Measurements from ENCODE around the gene CUBN.

CUBN gene

DNA sequence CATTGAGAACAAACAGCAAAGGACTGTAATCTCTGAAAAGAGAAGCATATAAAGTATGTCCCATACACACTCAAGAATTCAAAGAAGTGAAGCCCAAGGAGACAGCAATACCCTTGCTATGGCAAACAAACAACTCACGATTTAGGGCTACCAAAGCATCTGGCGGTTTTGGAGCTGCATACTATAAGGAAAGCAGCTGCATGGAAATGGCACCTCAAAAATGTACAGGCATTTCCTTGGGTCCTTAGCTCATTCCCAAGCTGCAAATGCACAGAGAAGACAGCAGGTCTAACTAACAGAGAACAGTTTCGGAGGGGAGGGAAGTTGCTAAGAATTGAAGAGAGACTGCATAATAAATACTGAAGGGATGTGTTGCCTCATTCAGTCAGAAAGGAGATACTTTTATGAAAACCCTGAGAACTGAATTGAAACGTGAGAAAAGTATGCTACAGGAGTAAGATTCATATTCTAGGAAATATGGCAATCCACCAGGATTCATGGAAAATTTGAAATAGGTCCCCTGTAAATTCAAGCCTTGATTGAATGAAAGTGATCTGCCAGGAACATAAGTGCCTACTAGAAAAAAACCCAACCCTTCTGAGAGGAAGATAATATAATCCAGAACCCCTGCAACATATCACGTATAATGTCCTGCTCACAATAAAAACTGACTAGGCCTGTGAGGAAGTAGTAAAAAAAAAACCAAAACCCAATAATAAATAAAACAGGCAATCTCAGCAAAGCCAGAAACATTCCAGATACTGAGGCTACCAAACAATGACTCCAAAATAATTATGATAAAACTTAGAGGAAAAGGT, 36.4 kb downstream of the CUBN start:
- H3K27me3 ChIP-seq (ENCODE audit: insufficient read depth, low read depth, severe bottlenecking): no peaks in the 10 kb centered on the region
- no peak for DNase-seq
- no peaks in the 10 kb centered on the region for H3K9me3 ChIP-seq (ENCODE audit: severe bottlenecking)
- H3K27ac ChIP-seq: no peak overlapping the region
- no peaks in the 10 kb centered on the region for H3K36me3 ChIP-seq
- H3K4me3 ChIP-seq (ENCODE audit: low read depth, low read length): no peak overlapping the region
- TF ChIP-seq, protein P1, sequence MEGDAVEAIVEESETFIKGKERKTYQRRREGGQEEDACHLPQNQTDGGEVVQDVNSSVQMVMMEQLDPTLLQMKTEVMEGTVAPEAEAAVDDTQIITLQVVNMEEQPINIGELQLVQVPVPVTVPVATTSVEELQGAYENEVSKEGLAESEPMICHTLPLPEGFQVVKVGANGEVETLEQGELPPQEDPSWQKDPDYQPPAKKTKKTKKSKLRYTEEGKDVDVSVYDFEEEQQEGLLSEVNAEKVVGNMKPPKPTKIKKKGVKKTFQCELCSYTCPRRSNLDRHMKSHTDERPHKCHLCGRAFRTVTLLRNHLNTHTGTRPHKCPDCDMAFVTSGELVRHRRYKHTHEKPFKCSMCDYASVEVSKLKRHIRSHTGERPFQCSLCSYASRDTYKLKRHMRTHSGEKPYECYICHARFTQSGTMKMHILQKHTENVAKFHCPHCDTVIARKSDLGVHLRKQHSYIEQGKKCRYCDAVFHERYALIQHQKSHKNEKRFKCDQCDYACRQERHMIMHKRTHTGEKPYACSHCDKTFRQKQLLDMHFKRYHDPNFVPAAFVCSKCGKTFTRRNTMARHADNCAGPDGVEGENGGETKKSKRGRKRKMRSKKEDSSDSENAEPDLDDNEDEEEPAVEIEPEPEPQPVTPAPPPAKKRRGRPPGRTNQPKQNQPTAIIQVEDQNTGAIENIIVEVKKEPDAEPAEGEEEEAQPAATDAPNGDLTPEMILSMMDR (IDR thresholded peaks at IDR 0.05; ENCODE audit: low read depth, low read length): no peak

DNA sequence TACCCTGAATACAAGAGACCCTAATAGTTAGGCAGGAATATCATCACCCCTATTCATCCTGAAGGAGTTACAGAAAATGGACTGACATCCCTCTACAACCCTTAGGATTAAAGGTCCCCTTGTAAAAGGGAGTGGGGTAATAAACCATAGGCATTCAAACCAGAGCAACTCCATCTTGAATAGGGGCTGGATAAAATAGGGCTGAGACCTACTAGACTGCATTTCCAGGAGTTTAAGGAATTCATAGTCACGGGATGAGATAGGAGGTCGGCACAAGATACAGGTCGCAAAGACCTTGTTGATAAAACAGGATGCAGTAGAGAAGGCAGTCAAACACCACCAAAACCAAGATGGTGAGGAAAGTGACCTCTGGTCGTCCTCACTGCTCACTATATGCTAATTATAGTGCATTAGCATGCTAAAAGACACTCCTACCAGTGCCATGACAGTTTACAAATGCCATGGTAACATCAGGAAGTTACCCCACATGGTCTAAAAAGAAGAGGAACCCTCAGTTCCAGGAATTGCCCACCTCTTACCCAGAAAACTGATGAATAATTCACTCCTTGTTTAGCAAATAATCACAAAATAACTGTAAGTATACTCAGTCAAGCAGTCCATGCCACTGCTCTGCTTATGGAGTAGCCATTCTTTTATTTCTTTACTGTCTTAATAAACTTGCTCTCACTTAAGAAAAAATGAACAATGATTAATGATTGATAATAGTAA, 37.2 kb downstream of the CUBN start:
- DNase-seq: no peak
- no peaks in the 10 kb centered on the region for H3K9me3 ChIP-seq (ENCODE audit: severe bottlenecking)
- H3K27ac ChIP-seq: no peak overlapping the region
- no peaks in the 10 kb centered on the region for H3K27me3 ChIP-seq (ENCODE audit: insufficient read depth, low read depth, severe bottlenecking)
- no peaks in the 10 kb centered on the region for H3K36me3 ChIP-seq
- H3K4me3 ChIP-seq (ENCODE audit: low read depth, low read length): no peak overlapping the region
- TF ChIP-seq, protein P1 (IDR thresholded peaks at IDR 0.05; ENCODE audit: low read depth, low read length): no peak

DNA sequence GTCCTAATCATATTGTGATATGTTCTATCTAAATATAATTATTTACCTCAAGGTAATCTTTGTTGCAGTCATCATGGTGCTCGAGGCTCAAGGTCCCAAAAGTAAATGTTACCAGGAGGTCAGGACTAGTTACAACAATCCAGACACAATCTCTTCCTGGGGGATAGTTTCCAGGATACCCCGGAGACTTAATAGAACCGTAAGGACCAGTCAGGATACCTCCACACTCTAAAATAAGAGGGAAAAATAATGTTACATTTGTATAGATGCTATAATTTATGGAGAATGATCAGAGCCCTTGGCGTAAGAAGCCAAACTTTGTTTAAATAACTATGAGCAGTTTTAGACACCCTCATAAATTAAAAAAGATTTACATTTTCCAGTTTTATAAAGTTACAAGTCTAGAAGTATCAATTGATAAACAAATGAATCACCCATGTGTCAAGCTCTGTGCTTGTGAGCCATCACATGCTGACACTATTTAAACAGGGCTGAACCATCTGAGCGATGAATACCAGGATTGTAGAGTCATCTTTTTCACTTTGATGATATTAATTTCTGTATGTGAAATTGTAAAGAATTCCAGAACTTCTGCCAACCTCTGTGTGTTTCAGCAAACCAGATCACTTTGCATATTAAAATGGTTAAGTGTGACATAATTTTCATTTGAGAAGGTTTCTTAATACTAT, 41.3 kb downstream of the CUBN start:
- no peak overlapping the region for H3K4me3 ChIP-seq (ENCODE audit: low read depth, low read length)

DNA sequence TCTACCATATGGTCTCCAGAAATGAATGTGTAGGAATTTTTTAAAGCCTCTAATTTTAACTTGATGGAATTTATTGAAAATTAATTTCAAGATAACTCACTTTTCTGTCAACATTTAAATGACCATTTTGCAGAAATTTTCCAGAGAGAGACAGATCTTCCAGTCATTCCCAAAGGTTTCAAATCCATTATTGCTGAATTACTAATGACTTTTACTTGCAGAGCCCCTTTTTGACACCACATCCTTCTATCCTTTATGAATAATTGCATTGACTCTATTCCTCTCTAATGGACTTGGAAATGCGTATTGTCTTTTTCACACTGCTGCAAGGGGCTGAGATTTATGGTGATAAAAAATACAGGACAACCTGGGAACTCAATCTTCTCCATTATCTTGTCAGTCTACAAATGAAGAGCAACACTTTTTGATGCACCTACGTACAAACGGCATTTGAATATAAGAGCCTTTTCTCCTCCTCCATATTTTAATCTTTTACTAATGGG, 42.7 kb downstream of the CUBN start:
- TF ChIP-seq, protein P1 (IDR thresholded peaks at IDR 0.05; ENCODE audit: low read depth, low read length): no peak
- Histone ChIP-seq H3K9me3 (ENCODE audit: severe bottlenecking) (no peaks in the 10 kb centered on the region), H3K36me3 (no peaks in the 10 kb centered on the region), H3K27me3 (ENCODE audit: insufficient read depth, low read depth, severe bottlenecking) (no peaks in the 10 kb centered on the region), H3K4me3 (ENCODE audit: low read depth, low read length) (no peak overlapping the region), H3K27ac (no peak overlapping the region)
- DNase-seq: no peak

More for the DNA sequence above, 41.3 kb downstream of the CUBN start:
- no peak for DNase-seq
- TF ChIP-seq, protein P1 (IDR thresholded peaks at IDR 0.05; ENCODE audit: low read depth, low read length): no peak
- no peaks in the 10 kb centered on the region for H3K36me3 ChIP-seq
- H3K9me3 ChIP-seq (ENCODE audit: severe bottlenecking): no peaks in the 10 kb centered on the region
- no peaks in the 10 kb centered on the region for H3K27me3 ChIP-seq (ENCODE audit: insufficient read depth, low read depth, severe bottlenecking)
- H3K27ac ChIP-seq: no peak overlapping the region

DNA sequence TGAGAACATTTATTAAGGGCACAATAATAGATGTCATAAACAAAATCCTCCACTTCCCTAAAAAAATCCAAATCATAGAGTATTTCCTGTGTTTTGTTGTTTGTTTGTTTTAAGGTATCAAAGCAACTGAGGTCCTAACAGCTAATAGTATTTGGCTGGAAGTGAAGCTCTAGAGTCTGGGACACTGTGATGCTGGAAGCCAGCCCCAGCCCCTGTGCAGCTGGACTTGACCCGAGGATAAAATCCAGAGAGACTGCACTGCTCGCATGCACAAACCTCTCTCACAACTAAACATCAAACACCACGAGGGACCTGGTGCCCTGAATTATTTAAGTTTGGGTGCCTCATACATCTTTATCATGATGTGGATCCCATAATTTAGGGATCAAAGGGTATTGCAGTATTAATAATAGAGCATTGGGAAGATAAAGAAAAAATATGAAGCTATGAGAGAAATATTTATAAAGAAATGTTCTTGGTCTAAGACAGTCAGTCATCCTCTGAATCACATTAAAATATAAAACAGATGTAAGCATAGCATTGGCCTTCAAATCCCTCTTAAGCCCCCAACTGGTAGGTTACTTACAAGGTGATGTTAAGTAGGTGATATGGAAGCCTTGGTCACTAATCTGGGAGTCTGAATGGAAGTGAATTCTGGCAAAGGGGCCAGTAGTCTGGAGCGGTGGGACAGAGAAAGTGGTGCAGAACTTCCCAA, 44.4 kb downstream of the CUBN start:
- Histone ChIP-seq H3K4me3 (ENCODE audit: low read depth, low read length) (no peak overlapping the region), H3K9me3 (ENCODE audit: severe bottlenecking) (no peaks in the 10 kb centered on the region), H3K27me3 (ENCODE audit: insufficient read depth, low read depth, severe bottlenecking) (no peaks in the 10 kb centered on the region), H3K27ac (no peak overlapping the region), H3K36me3 (no peaks in the 10 kb centered on the region)
- TF ChIP-seq, protein P1 (IDR thresholded peaks at IDR 0.05; ENCODE audit: low read depth, low read length): no peak
- DNase-seq: no peak
